GM19025 (cell line): ENCODE measurements around the gene MRM3.
"Not testable (repeated sequence)": the region's sequence is repeated elsewhere in the genome, so short reads cannot be mapped to it uniquely, and the experiment has no call there.

Experiments used
- ATAC-seq: cut with Tn5 transposase; IDR thresholded peaks from one replicate; pipeline ENCODE4 v1.9.1; 2021; ENCODE audit warnings: mild to moderate bottlenecking, low read depth, moderate library complexity; ENCODE audit not compliant: unreplicated experiment

The MRM3 gene

DNA sequence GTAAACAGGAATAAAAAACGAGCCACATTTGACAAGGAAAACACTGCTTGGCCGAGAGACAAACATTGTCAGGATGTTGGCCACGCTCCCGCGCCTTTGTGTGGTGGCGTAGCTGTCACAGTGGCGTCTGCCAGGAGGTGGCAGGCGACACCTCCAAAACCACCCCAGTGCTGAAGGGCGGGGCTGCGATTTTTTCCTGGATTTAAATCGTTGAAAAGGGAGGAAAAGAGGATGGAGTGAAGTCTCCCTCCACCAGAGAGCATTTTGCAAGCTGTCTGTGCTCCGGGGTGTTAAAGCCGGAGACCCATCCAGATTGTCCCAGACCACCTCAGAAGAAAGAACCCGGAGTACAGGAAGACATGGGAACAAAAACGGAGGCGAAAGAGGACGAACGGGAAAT lies 12.7 kb downstream of the MRM3 start:
- ATAC-seq, result no peak

GRCh38 chr17:795276-795675 lies 13.1 kb downstream of the MRM3 start:
- ATAC-seq, result no peak

DNA sequence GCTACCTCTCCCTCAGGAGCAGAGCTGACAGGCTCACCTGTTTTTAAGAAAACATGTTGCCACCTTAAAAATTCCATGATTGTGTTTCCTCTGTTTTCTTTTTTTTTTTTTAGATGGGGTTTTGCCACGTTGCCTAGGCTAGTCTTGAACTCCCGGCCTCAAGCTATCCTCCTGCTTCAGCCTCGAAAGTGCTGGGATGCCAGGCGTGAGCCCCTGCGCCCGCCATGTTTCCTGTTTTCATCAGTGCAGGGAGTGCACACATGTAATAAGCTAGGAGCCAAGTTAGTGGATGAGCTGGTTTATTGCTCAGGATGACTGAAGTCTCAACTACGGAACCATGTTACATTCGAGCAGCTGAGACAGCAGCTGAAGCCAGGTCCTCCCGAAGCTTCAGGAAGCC lies 13.6 kb downstream of the MRM3 start:
- ATAC-seq, result no peak

- ATAC-seq, result no peak
Measured at GRCh38 chr17:796609-797008, 14.5 kb downstream of the MRM3 start.

- ATAC-seq, result no peak
Measured at GRCh38 chr17:797236-797840, 15.2 kb downstream of the MRM3 start.

DNA sequence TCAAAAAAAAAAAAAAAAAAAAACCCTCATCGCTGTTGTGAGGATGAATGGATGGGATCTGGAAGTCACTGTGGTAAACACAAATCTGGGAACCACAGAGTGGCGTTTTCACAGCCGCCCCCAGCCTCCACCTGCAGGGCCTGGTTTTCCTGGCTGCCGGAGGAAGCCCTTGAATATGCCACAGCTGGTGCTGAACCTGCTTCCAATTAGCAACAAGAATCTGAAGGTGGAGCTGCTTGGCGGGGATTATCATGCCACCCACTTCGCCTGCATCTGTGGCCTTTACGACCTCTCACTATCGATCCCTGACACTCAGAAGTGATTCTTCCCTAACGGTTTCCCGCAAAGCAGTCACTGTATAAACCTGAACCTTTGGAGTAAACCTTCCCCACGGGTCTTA lies 16.1 kb downstream of the MRM3 start:
- no peak for ATAC-seq

DNA sequence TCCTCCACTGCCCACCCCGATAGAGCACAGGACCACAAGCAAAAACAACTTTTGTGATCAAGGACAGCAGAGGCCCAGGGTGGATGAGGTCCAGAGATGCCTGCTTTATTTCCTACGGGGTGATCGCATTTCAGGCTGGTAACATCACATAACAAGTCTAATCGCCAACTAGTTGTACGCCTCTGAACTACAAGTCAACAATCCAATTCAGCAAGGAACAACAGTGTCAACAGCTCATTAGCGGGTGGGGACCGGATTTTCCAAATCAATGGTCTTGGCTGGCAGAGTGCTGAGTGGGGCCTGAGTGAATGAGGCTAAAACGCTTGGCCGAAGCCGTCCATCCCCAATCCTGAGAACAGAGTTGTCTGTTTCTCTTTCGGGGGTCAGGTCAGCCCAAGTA lies 17.1 kb downstream of the MRM3 start:
- no peak for ATAC-seq

GRCh38 chr17:800446-801242 lies 18.5 kb downstream of the MRM3 start:
- no peak for ATAC-seq

GRCh38 chr17:801660-802059 lies 19.5 kb downstream of the MRM3 start:
- ATAC-seq, result no peak

DNA sequence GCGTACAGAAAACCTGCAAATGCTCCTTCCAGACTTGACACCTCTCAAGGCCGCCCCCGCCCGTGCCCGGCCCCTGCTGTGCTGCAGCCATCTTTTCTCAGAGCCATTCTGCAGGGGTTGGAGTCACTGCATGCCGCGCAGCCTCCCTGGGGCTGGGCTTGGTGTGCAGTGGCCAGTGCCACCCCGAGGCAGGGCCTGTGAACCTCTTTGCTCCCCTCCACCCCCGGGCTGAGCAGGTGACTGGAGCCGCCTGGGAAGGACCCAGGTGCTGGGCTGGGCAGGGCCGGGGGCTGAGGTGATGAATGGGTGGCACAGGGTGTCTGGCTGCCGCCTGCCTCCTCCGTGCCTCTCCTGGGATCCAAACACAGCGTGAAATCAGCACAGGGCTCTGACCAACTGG lies 20.3 kb downstream of the MRM3 start:
- no peak for ATAC-seq

- no peak for ATAC-seq
Measured at GRCh38 chr17:802901-803881, 21.0 kb downstream of the MRM3 start.

DNA sequence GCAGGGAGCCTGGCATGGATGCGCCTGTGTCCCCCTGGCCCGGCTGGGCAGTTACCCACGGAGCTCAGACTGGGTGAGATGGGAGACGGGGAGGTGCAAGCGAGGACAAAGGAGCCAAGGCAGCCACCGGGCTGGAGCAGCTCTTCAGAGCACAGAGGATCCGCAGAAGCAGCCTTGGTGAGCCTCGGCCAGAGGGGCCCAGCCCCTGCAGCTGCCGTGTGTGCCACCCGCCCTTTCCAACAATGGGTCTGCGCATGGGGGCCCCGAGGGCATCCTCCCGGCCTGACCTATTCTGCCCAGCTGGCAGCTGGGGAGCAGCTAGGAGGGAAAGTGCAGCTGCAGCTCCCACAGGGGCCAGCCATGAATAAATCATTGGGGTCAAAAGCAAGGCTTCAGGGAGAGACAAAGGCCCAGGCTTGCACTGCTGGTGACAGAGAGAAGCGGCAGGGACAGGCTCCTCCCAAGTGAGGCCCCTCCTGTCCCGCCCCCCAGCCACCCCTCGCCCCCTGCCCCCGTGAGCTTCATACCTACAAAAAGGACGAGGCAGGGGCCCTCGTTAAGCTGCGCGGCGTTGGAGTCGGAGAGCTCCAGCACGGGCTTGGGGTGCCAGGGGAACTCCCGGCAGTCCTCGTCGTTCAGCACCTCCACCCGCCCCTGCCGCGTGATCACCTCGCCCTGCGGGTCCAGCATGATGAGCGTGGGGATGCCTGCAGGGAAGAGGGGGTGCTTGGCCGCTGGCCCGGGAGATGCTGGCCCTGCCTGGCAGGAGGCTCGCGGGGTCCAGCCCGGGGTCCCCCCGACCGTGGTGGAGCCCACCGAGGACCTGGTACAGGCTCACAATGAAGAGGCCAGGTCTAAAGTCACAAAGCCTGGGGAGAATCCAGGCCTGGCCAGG lies 22.6 kb downstream of the MRM3 start:
- ATAC-seq, result no peak

- not testable (repeated sequence) for ATAC-seq
Measured at GRCh38 chr17:805886-806285, 23.7 kb downstream of the MRM3 start.

GRCh38 chr17:806346-806745 lies 24.2 kb downstream of the MRM3 start:
- no peak for ATAC-seq

DNA sequence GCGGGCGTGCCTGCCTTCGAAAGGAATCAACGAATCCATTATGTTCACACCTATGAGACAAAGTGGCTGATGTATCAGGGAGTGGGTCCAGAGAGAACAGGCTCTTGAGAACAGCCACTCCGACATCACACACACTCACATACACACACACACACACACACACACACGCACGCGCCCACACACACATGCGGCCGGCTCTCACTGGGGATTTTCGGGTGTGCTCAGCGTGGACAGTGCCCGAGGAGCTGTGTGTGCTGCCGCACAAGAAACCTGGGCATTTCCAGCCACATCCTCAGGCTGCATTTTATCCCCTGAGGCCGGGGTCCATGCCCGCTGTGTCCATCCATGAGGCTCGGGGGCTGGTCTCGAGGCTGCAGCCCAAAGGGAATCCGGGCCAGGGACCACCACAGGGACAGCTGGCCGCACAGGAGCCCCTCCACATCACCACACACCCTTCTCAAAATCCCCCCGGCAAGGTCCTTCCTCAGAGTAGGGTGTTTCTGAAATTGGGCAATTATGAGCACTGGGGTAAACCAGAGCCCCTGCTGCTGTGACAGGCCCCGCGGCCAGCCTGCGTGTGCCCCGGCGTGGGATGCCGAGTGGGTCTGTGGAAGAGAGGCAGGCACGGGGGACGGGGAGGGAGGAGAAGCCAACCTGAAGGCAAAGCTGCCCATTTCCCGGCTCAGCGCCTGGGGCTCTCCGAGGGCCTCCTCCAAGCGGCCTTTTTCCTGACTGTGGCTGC lies 24.8 kb downstream of the MRM3 start:
- no peak for ATAC-seq

- no peak for ATAC-seq
Measured at GRCh38 chr17:807523-808294, 25.6 kb downstream of the MRM3 start.

DNA sequence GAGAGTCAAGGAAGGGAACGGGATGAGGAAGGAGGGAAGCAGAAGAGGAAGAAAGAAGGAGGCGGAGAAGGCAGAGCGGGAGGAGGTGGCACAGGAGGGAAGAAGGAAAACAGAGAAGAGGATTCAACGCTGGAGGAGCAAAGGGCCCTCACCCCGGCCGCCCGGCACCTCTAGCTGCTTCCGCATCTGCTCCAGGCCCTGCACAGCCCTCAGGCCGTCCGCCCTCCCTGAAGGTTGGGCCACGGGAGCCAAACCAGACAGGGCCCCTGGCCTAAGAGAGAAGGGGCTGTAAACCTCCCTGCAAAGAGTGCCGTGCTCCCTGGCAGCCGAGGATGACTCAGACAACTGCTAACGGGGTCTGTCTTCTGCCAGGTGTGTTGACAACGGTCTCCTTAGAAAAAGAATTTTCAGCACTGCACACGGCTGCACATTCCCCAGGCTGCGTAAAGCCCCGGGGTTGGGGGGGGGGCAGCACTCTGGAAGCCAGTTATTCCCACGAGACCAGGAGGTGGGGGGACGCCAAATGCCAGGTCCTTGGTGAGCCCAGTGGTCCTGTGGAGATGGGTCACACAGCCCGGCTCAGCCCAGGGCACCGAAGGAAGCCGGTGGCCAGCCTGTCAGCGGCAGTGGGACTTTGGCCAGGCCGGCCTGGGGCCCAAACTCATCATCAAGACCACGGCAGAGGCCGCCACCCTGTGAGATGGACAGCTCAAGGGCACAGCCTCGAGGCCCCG lies 29.1 kb downstream of the MRM3 start:
- ATAC-seq, result no peak

DNA sequence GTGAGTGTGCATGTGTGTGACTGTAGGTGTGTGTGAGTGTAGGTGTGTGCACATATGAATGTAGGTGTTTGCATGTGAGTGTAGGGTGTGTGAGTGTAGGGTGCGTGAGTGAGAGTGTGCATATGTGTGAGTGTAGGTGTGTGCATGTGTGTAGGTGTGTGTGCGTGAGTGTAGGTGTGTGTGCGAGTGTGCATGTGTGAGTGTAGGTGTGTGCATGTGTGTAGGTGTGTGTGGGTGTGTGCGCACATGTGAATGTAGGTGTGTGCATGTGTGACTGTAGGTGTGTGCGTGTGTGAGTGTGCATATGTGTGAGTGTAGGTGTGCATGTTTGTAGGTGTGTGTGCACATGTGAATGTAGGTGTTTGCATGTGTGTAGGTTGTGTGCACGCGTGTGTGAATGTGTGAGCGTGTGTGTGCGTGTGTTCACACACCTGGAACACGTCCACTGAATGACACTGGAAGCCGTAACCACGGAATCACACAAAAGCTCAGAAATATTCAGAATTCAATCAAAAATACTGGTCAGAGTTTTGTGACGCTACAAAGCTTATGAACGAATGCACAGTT lies 30.6 kb downstream of the MRM3 start:
- ATAC-seq, result no peak
